OCI-LY3 (cell line): ENCODE results near the gene AGBL4.

Experiments used
- H2AFZ ChIP-seq: fragments of 200-600, 300-600 bp; shearing (Covaris generic); 2 replicates; pipeline ENCODE4 v1.6.0; 2014; ENCODE audit warnings: antibody characterized with exemption, low read depth, low read length
- H3K27ac ChIP-seq: fragments of 200-600, 300-600 bp; sonication (generic); 2 replicates; pipeline ENCODE4 v1.5.1; 2014; ENCODE audit warnings: mild to moderate bottlenecking, low read length, moderate library complexity, mixed read lengths
- H3K27me3 ChIP-seq: fragments of 200-600, 300-600 bp; sonication (generic); 2 replicates; pipeline ENCODE4 v1.6.1; 2014; ENCODE audit warnings: low read depth, low read length, mixed read lengths
- H3K36me3 ChIP-seq: fragments of 200-600, 300-600 bp; sonication (generic); replicated peaks from 2 replicates; pipeline ENCODE3; 2014; ENCODE audit warnings: low read depth, low read length, mixed read lengths
- H3K4me1 ChIP-seq: fragments of 300-600, 200-600 bp; sonication (generic); 2 replicates; pipeline ENCODE4 v1.6.1; 2014; ENCODE audit warnings: low read length, mixed read lengths
- H3K4me2 ChIP-seq: fragments of 200-600, 300-600 bp; sonication (generic); 2 replicates; pipeline ENCODE4 v1.6.1; 2014; ENCODE audit warnings: low read length, mixed read lengths
- H3K4me3 ChIP-seq: fragments of 300-600, 200-600 bp; sonication (generic); 2 replicates; pipeline ENCODE4 v1.5.1; 2014; ENCODE audit warnings: antibody characterized with exemption, mild to moderate bottlenecking, low read length, moderate library complexity
- H3K79me2 ChIP-seq: fragments of 300-600, 200-600 bp; shearing (Covaris generic); 2 replicates; pipeline ENCODE4 v1.6.1; 2014; ENCODE audit warnings: mild to moderate bottlenecking, low read length, mixed read lengths
- H3K9ac ChIP-seq: fragments of 300-600, 200-600 bp; shearing (Covaris generic); 2 replicates; pipeline ENCODE4 v1.6.0; 2014; ENCODE audit warnings: mild to moderate bottlenecking, low read length, moderate library complexity
- H3K9me3 ChIP-seq: fragments of 200-600, 300-600 bp; shearing (Covaris generic); 2 replicates; pipeline ENCODE4 v1.6.1; 2014; ENCODE audit warnings: low read length, mixed read lengths; ENCODE audit not compliant: insufficient read depth
- H4K20me1 ChIP-seq: fragments of 200-600, 300-600 bp; sonication (generic); 2 replicates; pipeline ENCODE4 v1.6.1; 2016; ENCODE audit warnings: low read length, mixed read lengths; ENCODE audit not compliant: insufficient read depth
- CTCF ChIP-seq: fragments of 200-600, 300-600 bp; sonication (generic); IDR thresholded peaks from 2 replicates; pipeline ENCODE4 v1.5.1; 2014; ENCODE audit warnings: antibody characterized with exemption, low read length, low read depth
- EZH2phosphoT487 ChIP-seq: fragments of 200-600 bp; shearing (Covaris generic); IDR thresholded peaks from 2 replicates; pipeline ENCODE4 v1.6.1; 2018; ENCODE audit warnings: antibody characterized with exemption, mixed run types, low read depth

AGBL4 gene

GRCh38 chr1:48602349-48602748 is 1421.4 kb downstream of the AGBL4 start:
- no peaks in the 10 kb centered on the region for H3K79me2 ChIP-seq
- H3K27me3 ChIP-seq: no peaks in the 10 kb centered on the region
- no peak overlapping the region for H3K4me3 ChIP-seq
- H2AFZ ChIP-seq: no peak overlapping the region
- H3K27ac ChIP-seq: no peak overlapping the region
- H3K36me3 ChIP-seq: no peaks in the 10 kb centered on the region
- H3K4me1 ChIP-seq: peaks cover 6% of the 10 kb centered on the region; the same call in 1 of the 2 replicates
- no peaks in the 10 kb centered on the region for H4K20me1 ChIP-seq
- TF ChIP-seq EZH2phosphoT487 (no peak), CTCF (no peak)
- H3K9me3 ChIP-seq: no peaks in the 10 kb centered on the region
- no peak overlapping the region for H3K4me2 ChIP-seq
- H3K9ac ChIP-seq: no peak overlapping the region

- Histone ChIP-seq H3K4me2 (no peak overlapping the region), H3K27me3 (no peaks in the 10 kb centered on the region), H3K9me3 (no peaks in the 10 kb centered on the region), H3K36me3 (no peaks in the 10 kb centered on the region), H3K4me1 (peaks cover 6% of the 10 kb centered on the region; the same call in 1 of the 2 replicates), H3K27ac (no peak overlapping the region), H3K4me3 (no peak overlapping the region), H4K20me1 (no peaks in the 10 kb centered on the region), H3K79me2 (no peaks in the 10 kb centered on the region), H2AFZ (no peak overlapping the region), H3K9ac (no peak overlapping the region)
- no peak for TF ChIP-seq EZH2phosphoT487
- TF ChIP-seq CTCF: no peak
Observed at GRCh38 chr1:48600182-48600581, 1423.6 kb downstream of the AGBL4 start.

- no peak overlapping the region for H3K9ac ChIP-seq
- no peak overlapping the region for H3K4me2 ChIP-seq
- no peaks in the 10 kb centered on the region for H3K36me3 ChIP-seq
- peaks cover 3% of the 10 kb centered on the region; the same call in 1 of the 2 replicates for H3K4me1 ChIP-seq
- TF ChIP-seq EZH2phosphoT487 (no peak), CTCF (no peak)
- no peaks in the 10 kb centered on the region for H3K79me2 ChIP-seq
- H2AFZ ChIP-seq: no peak overlapping the region
- no peaks in the 10 kb centered on the region for H4K20me1 ChIP-seq
- no peaks in the 10 kb centered on the region for H3K9me3 ChIP-seq
- H3K4me3 ChIP-seq: no peak overlapping the region
- no peak overlapping the region for H3K27ac ChIP-seq
- H3K27me3 ChIP-seq: no peaks in the 10 kb centered on the region
Observed at GRCh38 chr1:48597663-48598062, 1426.1 kb downstream of the AGBL4 start.

- H3K4me3 ChIP-seq: no peak overlapping the region
- H3K27ac ChIP-seq: no peak overlapping the region
- no peak for TF ChIP-seq EZH2phosphoT487
- TF ChIP-seq CTCF: no peak
- H3K79me2 ChIP-seq: no peaks in the 10 kb centered on the region
- no peaks in the 10 kb centered on the region for H3K36me3 ChIP-seq
- H3K27me3 ChIP-seq: no peaks in the 10 kb centered on the region
- H3K9me3 ChIP-seq: no peaks in the 10 kb centered on the region
- H4K20me1 ChIP-seq: no peaks in the 10 kb centered on the region
- H3K4me1 ChIP-seq: no peaks in the 10 kb centered on the region
- no peak overlapping the region for H3K9ac ChIP-seq
- H3K4me2 ChIP-seq: no peak overlapping the region
- no peak overlapping the region for H2AFZ ChIP-seq
Observed at GRCh38 chr1:48596046-48596445, 1427.7 kb downstream of the AGBL4 start.
